ENCODE results near the gene BCAR3. TPM values are rescaled to one million over a fixed set of nuclear protein-coding genes. Genes with fewer than 3 reads are reported as not detected.
A peak's percentile ranks its signal among the peaks of the same experiment; 100 is the strongest.

BCAR3 gene
- total RNA-seq, 2 experiments from 2014 or later = 0.66 to 0.72 TPM

DNA sequence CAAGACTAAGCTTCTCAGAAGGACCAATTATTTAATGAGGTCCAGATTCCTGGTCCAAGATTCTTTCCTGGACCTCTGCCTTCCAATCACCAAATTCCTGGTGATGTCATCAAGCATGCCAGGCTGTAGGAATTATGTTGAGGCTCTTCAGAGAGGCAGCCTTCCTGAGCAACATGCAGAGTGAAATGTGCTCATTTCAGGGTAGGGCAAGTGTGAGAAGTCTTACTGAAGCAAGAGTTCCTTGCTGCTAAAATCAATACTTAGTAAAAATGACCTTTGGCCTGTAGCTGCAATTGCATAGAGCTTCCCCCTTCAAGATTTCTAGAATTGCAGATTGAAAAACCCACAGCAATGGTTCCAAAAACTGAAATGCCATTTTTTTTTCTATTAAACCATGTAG, 31.7 kb upstream of the BCAR3 start:
- Mint-ChIP-seq H3K4me1 (peaks cover 26% of the 10 kb centered on the region), H3K27me3 (peaks cover 3% of the 10 kb centered on the region), H3K9me3 (peaks cover 6% of the 10 kb centered on the region), H3K36me3 (peaks cover 8% of the 10 kb centered on the region), H3K27ac (no peak overlapping the region), H3K4me3 (no peak overlapping the region)
- no peak for DNase-seq

DNA sequence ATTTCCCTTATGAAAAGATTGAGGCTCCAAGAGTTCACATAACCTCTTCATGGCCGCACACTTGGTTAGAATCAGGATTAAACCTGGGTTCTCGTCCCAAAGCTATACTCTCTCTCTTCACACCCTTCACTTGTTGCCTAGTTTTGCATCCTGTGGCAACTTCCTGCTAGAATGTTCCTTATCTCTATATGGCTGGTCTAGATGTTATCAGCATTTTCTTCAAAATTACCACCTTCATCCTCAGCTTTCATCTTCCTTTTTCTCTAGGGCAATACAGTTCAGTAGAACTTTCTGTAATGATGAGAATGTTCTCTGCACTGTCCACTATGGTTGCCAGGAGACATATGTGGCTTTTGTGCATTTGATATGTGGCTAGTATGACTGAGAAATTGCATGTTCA, 31.1 kb upstream of the BCAR3 start:
- peaks cover 3% of the 10 kb centered on the region for H3K27me3 Mint-ChIP-seq
- H3K4me1 Mint-ChIP-seq = peaks cover 32% of the 10 kb centered on the region
- no peak overlapping the region for H3K4me3 Mint-ChIP-seq

DNA sequence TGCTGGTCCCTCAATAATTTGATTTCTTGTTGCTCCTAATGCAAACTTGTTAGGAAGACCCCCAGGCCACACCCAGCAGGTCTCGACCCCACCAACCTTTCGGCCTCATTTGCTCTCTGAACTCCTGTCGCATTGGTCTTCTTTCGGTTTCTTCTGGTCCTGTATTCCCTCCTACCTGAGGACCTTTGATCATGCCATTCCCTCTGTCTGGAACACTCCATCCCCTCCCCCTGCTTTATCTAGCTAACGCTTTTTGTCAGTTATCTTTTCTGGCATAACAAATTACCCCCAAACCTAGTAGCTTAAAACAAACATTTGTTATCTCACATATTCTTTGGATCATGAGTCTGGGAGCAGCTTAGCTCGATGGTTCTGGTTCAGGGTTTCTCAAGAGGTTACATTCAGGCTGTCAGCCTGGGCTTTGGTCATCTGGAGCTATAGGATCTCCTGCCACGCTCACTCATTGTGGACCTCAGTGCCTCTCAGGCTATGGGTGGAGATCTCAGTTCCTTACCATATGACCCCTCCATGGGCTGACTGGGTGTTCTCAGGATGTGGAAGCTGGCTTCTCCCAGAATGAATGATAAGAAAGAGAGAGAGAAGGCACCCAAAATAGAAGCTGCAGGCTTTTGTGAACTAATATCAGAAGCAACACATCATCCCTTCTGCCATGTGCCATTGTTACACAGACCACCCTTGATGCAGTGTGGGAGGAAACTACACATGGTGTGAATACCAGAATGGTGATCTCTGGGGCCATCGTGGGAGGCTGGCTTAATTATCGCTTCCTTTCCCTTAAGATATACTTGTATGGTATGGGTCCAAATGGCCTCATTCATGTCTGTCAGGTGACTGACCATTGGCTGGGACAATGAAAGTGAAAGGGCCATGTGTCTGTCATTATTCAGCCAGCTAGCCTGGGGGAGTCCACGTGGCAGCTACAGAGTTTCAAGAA, 29.1 kb upstream of the BCAR3 start:
- Mint-ChIP-seq H3K4me3 (no peak overlapping the region), H3K4me1 (peaks cover 29% of the 10 kb centered on the region), H3K36me3 (no peaks in the 10 kb centered on the region), H3K27ac (no peak overlapping the region), H3K9me3 (no peaks in the 10 kb centered on the region), H3K27me3 (peaks cover 3% of the 10 kb centered on the region)
- DNase-seq = no peak

More for the DNA sequence above, 31.1 kb upstream of the BCAR3 start:
- H3K9me3 Mint-ChIP-seq = peaks cover 6% of the 10 kb centered on the region
- no peak overlapping the region for H3K27ac Mint-ChIP-seq
- DNase-seq = no peak
- H3K36me3 Mint-ChIP-seq = peaks cover 8% of the 10 kb centered on the region

DNA sequence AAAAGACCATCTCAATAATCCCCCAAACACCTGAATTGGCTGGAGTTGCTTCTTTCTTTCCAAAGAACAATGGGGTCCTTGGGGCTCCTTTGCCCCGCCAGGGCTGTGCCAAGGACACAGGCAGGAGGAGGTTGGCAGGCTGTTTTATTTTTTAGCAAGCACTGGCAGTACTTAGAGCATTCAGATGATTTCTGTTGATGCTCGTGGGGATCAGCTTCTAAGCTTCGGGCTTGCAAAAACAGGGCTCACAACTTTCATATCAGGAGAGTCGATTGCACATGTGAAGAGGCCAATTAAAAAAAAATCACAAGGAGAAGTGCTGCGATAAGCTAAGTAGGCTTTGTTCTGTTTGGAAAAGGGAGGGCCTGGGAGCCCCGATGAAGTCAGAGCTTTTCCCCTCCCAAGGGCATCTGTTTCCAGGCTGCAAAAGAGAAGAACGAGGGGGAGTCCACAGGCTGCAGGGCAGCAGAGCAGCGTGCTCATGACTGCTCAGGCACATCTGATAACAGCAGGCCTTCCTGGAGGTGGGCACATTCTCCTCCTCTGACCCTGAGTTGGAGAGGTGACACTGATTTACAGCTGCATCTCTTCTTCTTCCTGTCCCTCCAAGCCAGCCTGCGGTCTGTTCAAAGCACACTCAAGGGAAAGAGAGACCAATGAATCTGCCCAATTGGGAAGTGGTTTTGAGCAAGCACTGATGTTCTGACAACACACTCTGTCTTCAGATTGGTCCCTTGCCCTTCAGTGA, 27.3 kb upstream of the BCAR3 start:
- Mint-ChIP-seq H3K27ac (no peak overlapping the region), H3K9me3 (no peaks in the 10 kb centered on the region), H3K4me1 (peaks cover 24% of the 10 kb centered on the region), H3K36me3 (no peaks in the 10 kb centered on the region), H3K4me3 (no peak overlapping the region), H3K27me3 (no peaks in the 10 kb centered on the region)
- DNase-seq = no peak

DNA sequence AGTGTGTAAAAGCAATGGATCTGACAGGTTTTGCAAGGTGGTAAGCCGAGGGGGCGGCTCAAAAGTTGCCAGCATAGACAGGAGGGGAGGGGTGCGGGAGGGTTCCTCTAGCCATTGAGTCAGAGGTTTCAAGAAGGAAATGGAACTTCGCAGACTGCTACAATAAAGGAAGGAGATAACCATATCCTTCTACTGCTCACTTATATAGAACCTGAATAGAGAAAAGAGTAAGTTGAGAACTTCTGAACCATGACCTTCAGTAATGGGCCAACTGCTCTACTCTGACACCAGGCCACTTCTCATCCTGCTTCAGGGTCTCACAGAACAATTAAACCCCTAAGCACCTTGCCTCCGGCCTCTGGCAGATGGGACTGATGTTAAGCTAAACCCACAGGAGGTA, 26.3 kb upstream of the BCAR3 start:
- Mint-ChIP-seq H3K9me3 (no peaks in the 10 kb centered on the region), H3K36me3 (no peaks in the 10 kb centered on the region), H3K4me1 (peaks cover 22% of the 10 kb centered on the region), H3K4me3 (peak overlapping the region; percentile 18), H3K27me3 (no peaks in the 10 kb centered on the region), H3K27ac (peak overlapping the region; percentile 66)
- DNase-seq = peak; percentile 47

DNA sequence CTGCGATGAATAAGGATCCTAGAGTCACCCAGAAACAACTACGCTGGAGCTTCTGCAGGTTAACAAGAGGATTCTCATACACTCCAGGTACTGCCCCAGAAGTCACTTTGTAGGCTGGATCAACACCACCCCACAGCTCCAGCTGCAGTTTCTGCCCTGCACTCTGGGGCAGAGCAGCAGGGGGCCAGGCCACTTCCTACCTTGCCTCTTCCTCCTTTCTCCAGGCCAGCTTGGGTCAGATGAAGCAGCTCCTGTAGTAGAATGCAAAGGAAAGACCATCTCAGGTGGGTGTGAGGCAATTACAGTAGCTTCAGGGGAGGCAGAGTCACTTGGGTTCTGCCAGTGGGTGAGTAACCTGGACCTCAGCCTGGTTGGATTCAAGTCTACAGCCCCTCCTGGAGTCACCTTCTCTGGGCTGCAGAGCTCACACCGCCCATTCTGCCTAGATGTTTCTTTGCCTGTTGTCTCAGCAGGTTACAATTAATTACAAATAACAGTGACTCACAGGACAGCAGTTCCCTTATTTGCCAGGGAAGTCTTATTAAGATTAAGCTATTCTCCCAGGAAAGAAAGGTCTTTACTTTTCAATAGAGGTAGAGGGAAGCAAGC, 24.4 kb upstream of the BCAR3 start:
- Mint-ChIP-seq H3K27ac (no peak overlapping the region), H3K9me3 (no peaks in the 10 kb centered on the region)

DNA sequence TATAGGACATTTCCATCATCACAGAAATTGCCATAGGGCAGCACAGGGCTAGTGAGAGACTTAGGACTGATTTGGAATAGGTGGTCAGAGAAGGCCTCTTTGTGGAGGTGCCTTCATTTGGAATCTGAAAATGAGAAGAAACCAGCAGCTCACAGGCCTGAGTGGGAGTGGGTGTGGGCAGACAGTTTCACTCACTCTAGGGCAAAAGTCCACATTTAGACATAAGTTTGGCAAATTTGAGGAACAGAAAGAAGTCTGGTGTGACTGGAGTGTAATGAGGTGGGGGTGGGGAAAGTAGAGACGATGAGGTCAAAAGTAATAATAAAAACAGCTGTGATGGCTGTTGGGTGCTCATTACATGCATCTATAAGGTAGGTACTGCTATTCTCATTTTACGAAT, 22.4 kb upstream of the BCAR3 start:
- DNase-seq = no peak
- H3K4me3 Mint-ChIP-seq = no peak overlapping the region
- H3K27me3 Mint-ChIP-seq = no peaks in the 10 kb centered on the region
- H3K27ac Mint-ChIP-seq = peak overlapping the region; percentile 4
- no peaks in the 10 kb centered on the region for H3K9me3 Mint-ChIP-seq
- no peaks in the 10 kb centered on the region for H3K36me3 Mint-ChIP-seq
- H3K4me1 Mint-ChIP-seq = peaks cover 15% of the 10 kb centered on the region

More for the DNA sequence above, 24.4 kb upstream of the BCAR3 start:
- DNase-seq = no peak
- no peak overlapping the region for H3K4me3 Mint-ChIP-seq
- no peaks in the 10 kb centered on the region for H3K27me3 Mint-ChIP-seq
- H3K36me3 Mint-ChIP-seq = no peaks in the 10 kb centered on the region
- H3K4me1 Mint-ChIP-seq = peaks cover 19% of the 10 kb centered on the region

DNA sequence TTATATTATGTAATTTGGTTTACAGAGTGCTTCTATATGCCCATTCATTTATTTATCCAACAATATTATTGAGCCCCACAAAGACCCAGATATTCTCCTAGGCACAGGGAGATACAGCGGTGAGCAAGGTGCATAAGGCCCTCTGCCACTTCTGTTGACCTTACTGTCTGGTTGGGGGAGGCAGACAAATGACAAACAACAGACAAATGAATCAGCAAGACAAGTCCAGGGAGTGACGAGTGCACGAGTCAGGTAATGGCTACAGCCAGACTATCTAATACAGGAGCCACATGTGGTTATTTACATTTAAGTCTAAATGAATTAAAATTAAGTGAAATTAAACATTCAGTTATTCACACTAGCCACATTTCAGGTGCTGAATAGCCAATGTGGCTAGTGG, 22.0 kb upstream of the BCAR3 start:
- peaks cover 11% of the 10 kb centered on the region for H3K4me1 Mint-ChIP-seq
- no peaks in the 10 kb centered on the region for H3K9me3 Mint-ChIP-seq
- no peaks in the 10 kb centered on the region for H3K27me3 Mint-ChIP-seq
- DNase-seq = no peak
- no peak overlapping the region for H3K4me3 Mint-ChIP-seq
- no peaks in the 10 kb centered on the region for H3K36me3 Mint-ChIP-seq
- peak overlapping the region; percentile 4 for H3K27ac Mint-ChIP-seq

DNA sequence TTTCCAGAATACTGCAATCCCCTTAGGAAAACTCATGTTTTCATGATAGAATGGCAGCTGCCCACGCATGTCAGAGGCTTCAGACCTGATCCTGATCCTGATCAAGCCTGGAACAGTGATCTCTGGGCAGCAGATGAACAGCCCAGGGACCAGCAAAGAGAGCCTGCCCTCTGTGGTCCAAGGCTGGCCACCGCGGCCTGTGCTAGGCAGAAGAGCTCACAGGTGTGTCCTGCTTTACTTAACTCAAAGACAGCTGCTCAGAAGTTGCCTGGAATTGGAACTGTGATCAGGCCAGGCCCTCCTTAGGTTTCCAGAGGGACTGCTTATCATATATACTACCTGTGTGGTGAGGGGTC, 21.2 kb upstream of the BCAR3 start:
- H3K9me3 Mint-ChIP-seq = no peaks in the 10 kb centered on the region
- peaks cover 3% of the 10 kb centered on the region for H3K4me1 Mint-ChIP-seq
- H3K36me3 Mint-ChIP-seq = no peaks in the 10 kb centered on the region
- no peaks in the 10 kb centered on the region for H3K27me3 Mint-ChIP-seq
- no peak for DNase-seq
- no peak overlapping the region for H3K4me3 Mint-ChIP-seq
- H3K27ac Mint-ChIP-seq = no peak overlapping the region

DNA sequence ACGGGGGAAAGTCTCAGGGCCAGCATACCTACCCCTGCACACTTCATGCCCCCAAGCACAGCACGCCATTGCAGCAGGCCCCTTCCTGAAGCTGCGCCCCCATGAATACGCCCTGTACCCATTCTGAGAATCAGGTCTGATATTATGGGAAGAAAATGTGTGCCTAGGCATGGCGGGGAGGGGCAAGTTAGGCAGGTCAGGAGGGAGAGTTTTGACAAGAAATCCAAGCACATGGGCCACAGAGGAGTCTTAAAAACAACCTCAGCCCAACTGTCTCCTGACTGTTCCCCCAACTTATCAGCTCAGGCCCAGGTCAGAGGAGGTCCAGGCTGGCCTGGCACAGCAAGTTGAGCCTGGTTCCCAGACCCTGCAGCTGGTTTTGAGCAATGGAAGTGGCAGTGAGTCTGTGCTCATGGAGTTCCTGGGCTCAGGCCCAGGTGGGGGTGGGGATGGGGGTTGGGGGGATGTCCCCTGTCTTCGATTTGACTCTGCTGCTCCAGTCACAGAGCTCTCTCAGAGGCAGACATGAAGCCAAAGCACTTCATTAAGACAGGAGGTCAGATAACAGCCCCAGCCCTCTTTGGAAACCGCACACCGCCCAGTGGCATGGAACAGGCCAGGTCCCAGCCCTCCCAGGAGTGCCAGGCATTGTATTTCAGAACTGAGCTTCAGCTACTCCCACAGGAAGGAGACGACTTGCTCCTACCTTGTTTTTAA, 20.6 kb upstream of the BCAR3 start:
- H3K27me3 Mint-ChIP-seq = no peaks in the 10 kb centered on the region
- no peak overlapping the region for H3K27ac Mint-ChIP-seq
- no peaks in the 10 kb centered on the region for H3K36me3 Mint-ChIP-seq
- no peak for DNase-seq
- no peaks in the 10 kb centered on the region for H3K4me1 Mint-ChIP-seq
- H3K9me3 Mint-ChIP-seq = no peaks in the 10 kb centered on the region
- no peak overlapping the region for H3K4me3 Mint-ChIP-seq

DNA sequence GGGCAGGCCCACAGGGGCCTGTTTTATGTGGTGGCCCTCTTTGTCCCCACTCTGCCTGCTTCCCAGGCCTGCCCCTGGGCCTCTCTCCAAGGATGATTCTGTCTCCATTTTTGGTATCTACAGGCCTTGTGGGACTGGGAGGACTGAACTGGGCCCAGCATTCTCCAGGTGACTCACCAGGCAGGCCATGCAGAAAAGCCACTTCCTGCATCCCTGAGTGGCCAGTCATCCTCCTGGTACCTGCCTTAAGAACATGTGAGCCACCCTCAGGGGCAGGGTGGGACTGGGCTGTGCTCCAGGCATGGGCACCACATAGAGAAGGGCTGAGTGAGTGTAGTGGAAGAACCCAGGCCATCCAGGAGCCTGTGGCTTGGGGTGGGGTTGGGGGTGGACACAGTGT, 20.0 kb upstream of the BCAR3 start:
- no peaks in the 10 kb centered on the region for H3K27me3 Mint-ChIP-seq
- H3K36me3 Mint-ChIP-seq = no peaks in the 10 kb centered on the region
- no peaks in the 10 kb centered on the region for H3K4me1 Mint-ChIP-seq
- H3K27ac Mint-ChIP-seq = no peak overlapping the region
- no peak overlapping the region for H3K4me3 Mint-ChIP-seq
- no peaks in the 10 kb centered on the region for H3K9me3 Mint-ChIP-seq
- DNase-seq = no peak

DNA sequence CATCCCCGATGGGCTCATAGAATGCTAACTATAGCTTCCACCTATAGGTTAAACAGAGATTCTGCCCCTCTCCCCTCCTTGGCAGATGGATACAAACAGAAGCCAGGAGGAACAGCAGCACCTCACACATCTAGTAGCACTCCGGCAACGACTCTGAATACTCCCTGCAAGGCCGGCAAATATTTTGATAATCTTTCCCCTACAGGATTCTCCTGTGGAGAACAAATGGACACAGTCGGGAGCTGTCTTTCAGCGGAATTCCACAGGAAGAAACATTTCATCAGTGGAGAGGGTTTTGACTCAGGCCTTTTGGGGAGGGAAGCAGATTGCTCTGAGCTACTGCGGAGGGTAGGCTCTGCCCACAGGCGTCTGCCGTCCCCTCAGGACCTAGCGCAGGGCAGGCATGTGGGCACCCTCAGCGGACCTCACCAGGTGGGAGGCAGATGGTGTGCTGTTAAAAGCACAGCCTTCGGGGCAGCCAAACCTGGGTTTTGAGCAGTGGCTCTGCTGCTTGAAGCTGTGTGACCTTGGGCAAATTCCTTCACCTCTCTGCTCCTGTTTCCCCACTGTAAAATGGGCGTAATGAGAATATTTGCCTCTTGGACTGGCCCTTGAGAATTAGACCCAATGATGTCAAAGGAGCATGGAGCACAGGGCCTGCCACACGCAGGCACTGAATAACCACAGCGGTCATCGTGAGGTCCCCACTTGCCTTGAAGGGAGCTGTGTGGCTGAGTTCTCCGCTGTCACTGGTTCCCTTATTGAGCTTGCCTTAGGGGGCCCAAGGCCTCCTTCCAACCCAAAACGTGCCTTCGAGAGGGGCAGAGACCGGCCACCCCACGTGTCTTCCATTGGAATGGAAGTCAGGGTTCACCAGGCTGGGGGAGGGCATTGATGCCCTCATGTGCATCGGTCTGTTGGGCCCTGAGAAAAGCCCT, 19.2 kb upstream of the BCAR3 start:
- H3K4me3 Mint-ChIP-seq = no peak overlapping the region
- H3K4me1 Mint-ChIP-seq = no peaks in the 10 kb centered on the region
- no peaks in the 10 kb centered on the region for H3K36me3 Mint-ChIP-seq
- no peaks in the 10 kb centered on the region for H3K9me3 Mint-ChIP-seq
- H3K27ac Mint-ChIP-seq = no peak overlapping the region
- H3K27me3 Mint-ChIP-seq = no peaks in the 10 kb centered on the region
- no peak for DNase-seq

DNA sequence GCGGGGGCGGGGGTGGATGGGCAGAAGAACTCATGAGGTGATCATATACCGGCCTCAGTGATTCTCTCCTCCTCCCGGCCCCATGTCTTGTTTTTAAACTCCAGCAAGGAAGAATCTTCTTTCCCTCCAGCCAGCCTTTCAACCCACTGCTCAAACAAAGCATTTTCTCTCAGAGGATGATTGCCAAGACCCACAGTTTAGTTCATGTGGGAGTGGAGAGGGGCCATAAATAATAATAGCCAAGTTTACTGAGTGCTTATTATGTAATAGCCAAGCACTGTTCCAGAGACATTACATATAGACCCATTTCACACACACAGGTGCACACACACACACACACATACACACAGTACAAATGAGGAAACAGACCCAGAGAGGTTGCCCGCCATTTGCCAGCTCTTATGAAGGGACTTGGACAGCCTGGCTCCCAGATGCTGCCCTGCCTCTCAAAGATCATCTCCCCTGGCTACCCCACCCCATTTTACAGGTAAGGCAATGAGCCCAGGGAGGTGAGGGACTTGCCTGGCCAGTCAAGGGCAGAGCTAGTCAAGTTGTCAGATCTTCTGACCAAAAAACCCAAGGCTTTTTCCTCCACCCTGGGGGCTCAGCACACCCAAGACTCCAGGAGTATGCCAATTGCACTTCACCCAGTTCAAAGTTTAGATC, 18.0 kb upstream of the BCAR3 start:
- no peaks in the 10 kb centered on the region for H3K4me1 Mint-ChIP-seq
- H3K9me3 Mint-ChIP-seq = no peaks in the 10 kb centered on the region
- no peaks in the 10 kb centered on the region for H3K36me3 Mint-ChIP-seq
- no peak for DNase-seq
- no peak overlapping the region for H3K4me3 Mint-ChIP-seq
- no peaks in the 10 kb centered on the region for H3K27me3 Mint-ChIP-seq
- H3K27ac Mint-ChIP-seq = no peak overlapping the region

DNA sequence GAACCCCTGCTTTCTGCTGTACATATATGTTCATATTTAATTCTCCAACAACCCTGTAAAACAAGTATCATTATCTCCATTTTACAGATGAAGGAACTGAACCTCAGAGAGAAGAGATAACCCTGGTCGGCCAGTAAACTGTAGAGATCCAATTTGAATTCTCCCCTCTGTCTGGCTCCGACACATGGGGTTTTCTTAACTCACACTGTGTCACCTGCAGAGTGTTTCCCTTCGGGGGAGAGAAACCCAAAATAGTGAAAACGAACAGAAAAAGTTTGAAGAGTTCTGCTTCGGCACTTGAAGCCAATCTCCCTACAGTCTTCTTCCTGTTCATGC, 17.4 kb upstream of the BCAR3 start:
- H3K4me1 Mint-ChIP-seq = no peaks in the 10 kb centered on the region
- no peak overlapping the region for H3K4me3 Mint-ChIP-seq
- no peaks in the 10 kb centered on the region for H3K9me3 Mint-ChIP-seq
- no peak overlapping the region for H3K27ac Mint-ChIP-seq
- H3K36me3 Mint-ChIP-seq = no peaks in the 10 kb centered on the region
- no peaks in the 10 kb centered on the region for H3K27me3 Mint-ChIP-seq
- DNase-seq = no peak
